ENCODE measurements around the gene UGCG.
A peak's percentile ranks its signal among the peaks of the same experiment; 100 is the strongest.
"Not testable (repeated sequence)": the region's sequence is repeated elsewhere in the genome, so short reads cannot be mapped to it uniquely, and the experiment has no call there.

Gene UGCG

GRCh38 chr9:111957856-111958631, 61.4 kb downstream of the UGCG start:
- DNase-seq: peak; percentile 33

GRCh38 chr9:111959468-111960359, 63.1 kb downstream of the UGCG start:
- DNase-seq: no peak

GRCh38 chr9:111960485-111960884, 63.9 kb downstream of the UGCG start:
- not testable (repeated sequence) for DNase-seq

- DNase-seq: no peak
Observed at GRCh38 chr9:111961009-111961408, 64.4 kb downstream of the UGCG start.

- DNase-seq: no peak
Observed at GRCh38 chr9:111961575-111961974, 65.0 kb downstream of the UGCG start.

GRCh38 chr9:111962021-111962420, 65.4 kb downstream of the UGCG start:
- no peak for DNase-seq

GRCh38 chr9:111963995-111964394, 67.4 kb downstream of the UGCG start:
- no peak for DNase-seq

GRCh38 chr9:111965566-111966019, 69.0 kb downstream of the UGCG start:
- no peak for DNase-seq

- no peak for DNase-seq
Observed at GRCh38 chr9:111966124-111966723, 69.6 kb downstream of the UGCG start.

- DNase-seq: no peak
Observed at GRCh38 chr9:111966861-111967291, 70.3 kb downstream of the UGCG start.

GRCh38 chr9:111967621-111968020, 71.0 kb downstream of the UGCG start:
- no peak for DNase-seq

- no peak for DNase-seq
Observed at GRCh38 chr9:111969061-111969460, 72.4 kb downstream of the UGCG start.

GRCh38 chr9:111969622-111970021, 73.0 kb downstream of the UGCG start:
- DNase-seq: no peak

GRCh38 chr9:111970827-111971226, 74.2 kb downstream of the UGCG start:
- DNase-seq: no peak

GRCh38 chr9:111974092-111974681, 77.6 kb downstream of the UGCG start:
- no peak for DNase-seq

- DNase-seq: peak; percentile 8
Observed at GRCh38 chr9:111975709-111976108, 79.1 kb downstream of the UGCG start.

- DNase-seq: no peak
Observed at GRCh38 chr9:111978616-111979015, 82.0 kb downstream of the UGCG start.

- no peak for DNase-seq
Observed at GRCh38 chr9:111979561-111979960, 82.9 kb downstream of the UGCG start.

GRCh38 chr9:111980398-111980797, 83.8 kb downstream of the UGCG start:
- no peak for DNase-seq

- no peak for DNase-seq
Observed at GRCh38 chr9:111983484-111983908, 86.9 kb downstream of the UGCG start.

GRCh38 chr9:111984086-111984802, 87.6 kb downstream of the UGCG start:
- no peak for DNase-seq

Data from CD4-positive, alpha-beta T cell treated with Interleukin-4 for 4 hours (primary cell).